ENCODE results near the gene CIP2A.

GRCh38 chr3:108554913-108555571 lies 34.2 kb downstream of the CIP2A start:
- TF ChIP-seq EZH2phosphoT487 (IDR thresholded peaks at IDR 0.05; ENCODE audit: low read length), result no peak
- TF ChIP-seq CTCF (IDR thresholded peaks at IDR 0.05; ENCODE audit: low read length), result no peak

Data from MM.1S (cell line).